Left lung (tissue), 10 donors: Measurements from ENCODE around the gene LKAAEAR1. TPM values are rescaled to one million over a fixed set of nuclear protein-coding genes. Genes with fewer than 3 reads are reported as not detected.

ENCODE experiments used
- ATAC-seq: fragments of 200-7000 bp; cut with Tn5 transposase; one replicate; pipeline ENCODE4 v1.9.1; 2020; ENCODE audit warnings: moderate library complexity
- DNase-seq, 4 donors: peaks; one replicate each; pipeline ENCODE4 v3.0.0-alpha.2; 2013 to 2020
- H3K27ac ChIP-seq, 2 donors: fragments of 200-600 bp; sonication (generic) in 1 of 2; one replicate each; pipeline versions ENCODE4 v1.5.0 to v1.8.0; 2020 to 2021
- H3K27me3 ChIP-seq, 2 donors: fragments of 200-600 bp; sonication (generic) in 1 of 2; one replicate each; pipeline versions ENCODE4 v1.5.0 to v1.8.0; 2020 to 2021
- H3K36me3 ChIP-seq, 2 donors: fragments of 200-600 bp; sonication (generic) in 1 of 2; one replicate each; pipeline versions ENCODE4 v1.5.0 to v1.8.0; 2020 to 2021
- H3K4me1 ChIP-seq, 2 donors: fragments of 200-600 bp; one replicate each; pipeline ENCODE4 v1.8.0; 2021
- H3K4me3 ChIP-seq, 2 donors: fragments of 200-600 bp; sonication (generic) in 1 of 2; one replicate each; pipeline versions ENCODE4 v1.5.0 to v1.8.0; 2020 to 2021; ENCODE audit warnings: mild to moderate bottlenecking in 1 of 2
- H3K9me3 ChIP-seq, 2 donors: fragments of 200-600 bp; sonication (generic) in 1 of 2; one replicate each; pipeline versions ENCODE4 v1.5.0 to v1.8.0; 2020 to 2021
- intact Hi-C, 2 donors: fragments of 100-400 bp; cut with DNase I; formaldehyde crosslinking; loops; one replicate each; pipeline versions ENCODE4 v1.11.2 to v1.14.2; 2022
- polyA plus RNA-seq, 6 donors: library from polyadenylated mRNA; unstranded; fragments of 120-200 nt; gene quantifications; one replicate each; pipeline ENCODE4 v1.2.1, GENCODE V29; 2013; ENCODE audit not compliant: insufficient read length in 6 of 6
- total RNA-seq, 2 donors: library from RNA; stranded (reverse); fragmentation: NEBNext Ultra II Directional; extraction: Animal tissue kit (Norgen Biotek cat#: 25700); gene quantifications; one replicate each; pipeline ENCODE4 v1.2.1, GENCODE V29; 2021
- TF ChIP-seq, protein P1 (sequence below), 2 donors: fragments of 200-600 bp; sonication (generic) in 1 of 2; IDR thresholded peaks; one replicate each; pipeline versions ENCODE4 v1.5.0 to v1.8.0; 2021; ENCODE audit warnings: antibody characterized with exemption in 2 of 2
- donor health status: DM: no; HTN: yes; CAD: no.
- donor health status: DM: no; HTN: no; CAD: no.

LKAAEAR1 gene
- total and polyA plus RNA-seq, 8 donors: 0.38 to 0.70 (median 0.45) TPM; not detected in 1

DNA sequence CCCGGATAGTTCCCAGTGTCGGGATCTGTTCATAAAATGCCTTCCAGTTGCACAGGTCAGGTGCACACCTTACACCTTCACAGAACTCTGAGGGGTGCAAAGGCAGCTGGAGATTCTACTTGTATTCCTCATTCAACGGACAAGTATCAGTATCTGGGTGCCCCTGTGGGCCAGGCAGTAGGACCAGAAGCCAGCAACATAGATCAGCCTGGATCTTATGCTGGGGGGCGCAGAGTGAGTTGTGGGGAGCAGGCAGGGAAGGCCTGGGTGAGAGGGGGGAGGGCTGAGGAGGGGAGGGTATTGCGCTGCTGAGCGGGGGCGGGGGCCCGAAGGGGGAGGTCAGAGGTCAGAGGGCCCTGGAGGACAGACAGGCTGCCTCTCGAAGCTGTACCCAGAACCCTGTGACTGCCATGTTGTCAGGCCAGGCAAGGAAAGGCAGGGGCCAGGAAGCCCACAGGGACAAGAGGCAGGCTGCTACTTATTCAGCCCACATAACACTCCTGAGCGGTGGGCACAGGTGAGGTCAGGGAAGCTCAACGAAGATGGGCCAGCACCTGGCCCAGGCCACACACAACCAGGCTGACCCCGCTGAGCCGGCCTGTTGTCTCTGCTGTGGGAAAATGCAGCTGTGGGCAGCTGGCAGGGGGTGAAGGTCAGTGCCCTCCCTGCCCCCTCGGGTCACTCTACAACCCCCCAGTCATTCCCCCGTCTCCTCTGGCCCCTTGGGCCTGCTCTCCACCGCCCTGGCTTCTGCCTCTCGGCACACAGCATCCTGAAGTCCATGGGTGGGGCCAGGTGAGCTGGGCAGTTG is 3.2 kb downstream of the LKAAEAR1 start:
- ATAC-seq: no peak
- TF ChIP-seq, protein P1, sequence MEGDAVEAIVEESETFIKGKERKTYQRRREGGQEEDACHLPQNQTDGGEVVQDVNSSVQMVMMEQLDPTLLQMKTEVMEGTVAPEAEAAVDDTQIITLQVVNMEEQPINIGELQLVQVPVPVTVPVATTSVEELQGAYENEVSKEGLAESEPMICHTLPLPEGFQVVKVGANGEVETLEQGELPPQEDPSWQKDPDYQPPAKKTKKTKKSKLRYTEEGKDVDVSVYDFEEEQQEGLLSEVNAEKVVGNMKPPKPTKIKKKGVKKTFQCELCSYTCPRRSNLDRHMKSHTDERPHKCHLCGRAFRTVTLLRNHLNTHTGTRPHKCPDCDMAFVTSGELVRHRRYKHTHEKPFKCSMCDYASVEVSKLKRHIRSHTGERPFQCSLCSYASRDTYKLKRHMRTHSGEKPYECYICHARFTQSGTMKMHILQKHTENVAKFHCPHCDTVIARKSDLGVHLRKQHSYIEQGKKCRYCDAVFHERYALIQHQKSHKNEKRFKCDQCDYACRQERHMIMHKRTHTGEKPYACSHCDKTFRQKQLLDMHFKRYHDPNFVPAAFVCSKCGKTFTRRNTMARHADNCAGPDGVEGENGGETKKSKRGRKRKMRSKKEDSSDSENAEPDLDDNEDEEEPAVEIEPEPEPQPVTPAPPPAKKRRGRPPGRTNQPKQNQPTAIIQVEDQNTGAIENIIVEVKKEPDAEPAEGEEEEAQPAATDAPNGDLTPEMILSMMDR (IDR thresholded peaks at IDR 0.05): no peak
- H3K36me3 ChIP-seq: peaks cover 0 to 5% of the 10 kb centered on the region in 2 donors
- DNase-seq: peak in 1 of 4 donors; percentile 75
- no peaks in the 10 kb centered on the region for H3K9me3 ChIP-seq
- peaks cover 22 to 65% of the 10 kb centered on the region in 2 donors for H3K4me1 ChIP-seq
- intact Hi-C loops: no loop called here
- H3K27me3 ChIP-seq: peaks cover 21 to 33% of the 10 kb centered on the region in 2 donors
- H3K4me3 ChIP-seq: peak overlapping the region in 1 of 2 donors; percentile 92
- H3K27ac ChIP-seq: peak overlapping the region in 1 of 2 donors; percentile 93

DNA sequence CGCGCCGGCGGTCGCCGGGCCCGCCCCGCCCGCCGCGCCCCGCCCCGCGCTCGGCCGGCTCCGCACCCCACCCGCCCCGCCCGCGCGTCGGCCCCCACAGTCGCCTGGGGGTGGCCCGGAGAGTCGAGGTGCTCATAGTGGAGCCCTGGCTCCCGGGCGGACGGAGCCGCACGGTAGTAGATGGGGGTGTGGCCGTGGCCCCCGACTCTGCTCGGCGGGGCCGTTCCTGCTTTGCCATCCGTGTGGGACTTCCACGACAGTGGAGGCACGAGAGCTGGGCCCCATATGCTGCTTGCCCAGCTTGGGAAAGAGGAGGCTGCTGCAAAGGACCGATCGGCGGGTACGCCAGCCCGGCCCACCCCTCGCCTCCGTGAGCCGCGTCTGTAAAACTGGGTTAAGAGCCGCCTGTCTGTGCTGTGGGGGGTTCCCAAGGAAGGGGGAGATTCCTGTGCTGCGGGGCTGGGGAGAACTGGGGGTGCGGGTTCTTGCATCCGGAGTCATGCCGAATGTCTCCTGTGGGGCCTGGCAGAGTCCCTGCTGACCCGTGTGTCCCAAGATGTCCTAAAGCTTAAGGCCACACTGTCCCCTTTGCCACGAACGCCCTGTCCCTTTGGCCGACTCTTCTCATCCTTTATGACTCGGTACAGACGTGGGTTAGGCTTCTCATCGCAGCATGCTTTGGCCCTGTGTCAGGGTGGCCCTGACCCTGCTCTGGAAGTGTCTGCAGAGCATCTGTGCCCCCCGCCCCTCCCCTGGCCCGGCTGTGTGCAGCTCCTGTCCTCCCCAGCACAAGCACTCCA is 4.0 kb downstream of the LKAAEAR1 start, which contains the start of gene OPRL1:
TSS of gene OPRL1 (plus strand) at position 70 of the 800 bp plus-strand sequence. CDS start 12,639 bp downstream, outside the sequence.
- Histone ChIP-seq H3K4me3 (peak within 1 kb of the TSS; percentile 69 to 92), H3K9me3 (no peaks in the 10 kb centered on the region), H3K27me3 (peaks cover 15 to 25% of the 10 kb centered on the region in 2 donors), H3K36me3 (peaks cover 0 to 10% of the 10 kb centered on the region in 2 donors), H3K27ac (peak within 1 kb of the TSS; percentile 72 to 93), H3K4me1 (peaks cover 22 to 66% of the 10 kb centered on the region in 2 donors)
- DNase-seq (peak in 1 of 4 donors; percentile 96), ATAC-seq (peak; percentile 0)
- intact Hi-C loops: no loop called here
- TF ChIP-seq, protein P1 (IDR thresholded peaks at IDR 0.05): no peak

DNA sequence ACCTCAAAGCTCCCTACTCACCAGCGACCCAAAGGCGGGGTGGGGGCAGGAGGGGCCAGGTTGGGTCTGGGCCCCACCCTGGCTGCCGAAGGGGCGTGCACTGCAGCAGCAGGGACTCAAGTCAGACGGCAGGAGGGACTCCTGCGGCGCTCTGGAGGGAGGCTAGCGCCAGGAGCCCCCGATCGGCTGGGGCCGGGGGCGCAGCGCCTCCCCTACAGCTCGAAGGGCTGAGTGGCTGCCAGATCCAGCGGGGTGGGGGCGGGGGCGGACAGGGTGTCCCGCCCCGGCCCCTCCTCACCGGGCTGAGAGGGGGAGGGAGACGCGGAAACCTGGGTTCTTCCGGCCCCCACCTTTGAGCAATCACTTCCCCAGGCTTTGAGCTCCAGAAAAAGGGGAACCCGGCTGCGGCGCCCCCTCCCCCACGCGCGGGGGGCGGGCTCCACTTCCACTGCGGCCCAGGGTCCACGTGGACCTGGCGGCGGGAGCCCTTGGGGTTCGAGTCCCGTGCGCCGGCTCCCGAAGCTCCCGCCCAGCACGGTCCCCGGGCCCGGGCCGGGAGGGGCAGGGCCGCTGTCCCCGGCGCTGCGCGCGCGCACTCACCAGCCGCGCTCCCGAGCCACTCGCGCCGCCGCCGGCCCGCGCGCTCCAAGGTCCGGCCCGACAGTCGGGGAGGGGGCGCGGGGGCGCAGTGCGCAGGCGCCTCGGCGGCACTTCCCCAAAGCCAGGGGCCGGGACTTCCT is 4.8 kb downstream of the LKAAEAR1 start, which contains the start of gene RGS19:
TSS of gene RGS19 (minus strand) at position 246 of the 740 bp plus-strand sequence. CDS start 2,632 bp downstream, outside the sequence.
- DNase-seq (peak; percentile 65 to 96 (median 88)), ATAC-seq (peak; percentile 66)
- Histone ChIP-seq H3K36me3 (peaks cover 0 to 18% of the 10 kb centered on the region in 2 donors), H3K4me3 (peak within 1 kb of the TSS; percentile 69 to 92), H3K4me1 (peaks cover 22 to 64% of the 10 kb centered on the region in 2 donors), H3K27me3 (peaks cover 8 to 17% of the 10 kb centered on the region in 2 donors), H3K9me3 (no peaks in the 10 kb centered on the region), H3K27ac (peak within 1 kb of the TSS; percentile 72 to 93)
- TF ChIP-seq, protein P1 (IDR thresholded peaks at IDR 0.05): peak in 1 of 2 donors; percentile 7
- intact Hi-C loops: no loop called here

DNA sequence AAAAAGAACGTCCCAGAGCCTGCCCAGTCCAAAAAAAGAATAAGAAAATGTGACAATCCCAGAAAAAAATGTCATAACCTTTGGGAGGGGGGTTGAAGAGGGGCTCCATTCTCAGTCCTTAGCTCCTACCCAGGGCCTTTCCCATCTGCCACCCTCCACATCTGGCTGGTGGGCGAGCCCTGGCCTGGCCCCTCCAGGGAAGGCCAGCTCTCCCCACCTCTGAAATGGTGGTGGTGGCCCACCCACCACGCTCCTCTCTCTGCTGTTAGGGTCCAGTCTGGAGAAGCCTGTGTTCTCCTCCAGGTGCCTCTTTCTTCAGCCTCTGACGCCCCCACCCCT is 5.3 kb downstream of the LKAAEAR1 start:
- peak overlapping the region; percentile 69 to 92 for H3K4me3 ChIP-seq
- DNase-seq (no peak), ATAC-seq (no peak)
- TF ChIP-seq, protein P1 (IDR thresholded peaks at IDR 0.05): no peak
- H3K9me3 ChIP-seq: no peaks in the 10 kb centered on the region
- H3K36me3 ChIP-seq: peaks cover 0 to 23% of the 10 kb centered on the region in 2 donors
- H3K27me3 ChIP-seq: peaks cover 2 to 12% of the 10 kb centered on the region in 2 donors
- H3K27ac ChIP-seq: peak overlapping the region; percentile 72 to 93
- H3K4me1 ChIP-seq: peaks cover 19 to 58% of the 10 kb centered on the region in 2 donors
- intact Hi-C loops: no loop called here
